GM12875 (cell line): ENCODE measurements around the gene MZF1.
A peak's percentile ranks its signal among the peaks of the same experiment; 100 is the strongest.
"Not testable (repeated sequence)": the region's sequence is repeated elsewhere in the genome, so short reads cannot be mapped to it uniquely, and the experiment has no call there.

Experiments used
- H3K4me3 ChIP-seq: one replicate; pipeline ENCODE4 v1.5.1; 2011; ENCODE audit warnings: low read depth, low read length, control low read depth
- TF ChIP-seq, protein P1 (sequence below): IDR thresholded peaks from 2 replicates; pipeline ENCODE4 v1.5.1; 2011; ENCODE audit warnings: low read depth, mild to moderate bottlenecking, control low read depth, inconsistent platforms, low read length, moderate library complexity, borderline replicate concordance; ENCODE audit not compliant: insufficient read depth

The MZF1 gene

DNA sequence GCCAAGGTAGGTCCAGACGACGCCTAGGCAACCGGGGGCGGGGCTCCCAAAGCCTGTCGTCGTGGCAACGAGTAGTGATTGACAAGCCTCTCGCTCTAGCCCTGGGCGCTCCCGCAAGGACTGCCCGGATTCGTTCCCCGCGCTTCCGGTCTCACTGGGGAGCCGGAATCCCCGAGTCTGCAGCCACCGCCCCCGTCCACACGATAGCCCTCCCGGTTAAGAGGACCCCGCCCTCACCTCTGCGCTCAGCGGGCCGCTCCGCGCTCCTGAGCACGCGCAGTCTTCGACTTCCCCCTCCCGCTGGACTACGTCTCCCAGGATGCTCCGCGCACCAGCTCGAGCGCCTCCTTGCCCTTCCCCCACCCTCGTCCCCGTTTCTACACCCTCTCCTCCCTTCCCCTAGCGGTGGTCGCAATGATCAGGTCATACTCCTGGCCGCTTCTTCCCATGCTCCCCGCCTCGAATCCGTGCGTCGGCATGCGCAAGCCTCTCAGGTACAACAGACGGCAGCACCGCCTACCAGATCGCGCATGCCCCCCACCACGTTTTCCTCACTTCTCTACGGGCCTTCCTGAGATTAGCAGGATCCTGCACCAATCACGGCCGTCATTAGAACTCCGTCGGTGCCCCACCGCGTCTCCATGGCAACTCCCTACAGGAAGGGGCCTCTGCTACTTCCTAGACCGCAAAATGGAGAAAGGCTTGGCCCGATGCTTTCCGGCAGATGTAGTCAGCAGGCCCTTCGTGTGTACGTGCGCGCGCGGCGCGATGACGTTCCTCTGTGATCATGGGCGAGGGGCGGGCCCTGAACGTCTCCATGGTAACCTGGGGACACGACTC, at the start of gene MZF1:
Gene MZF1, minus strand, starts transcription at position 518 of the 840 bp plus-strand sequence. CDS start 1,946 bp downstream, outside the sequence.
- TF ChIP-seq, protein P1, sequence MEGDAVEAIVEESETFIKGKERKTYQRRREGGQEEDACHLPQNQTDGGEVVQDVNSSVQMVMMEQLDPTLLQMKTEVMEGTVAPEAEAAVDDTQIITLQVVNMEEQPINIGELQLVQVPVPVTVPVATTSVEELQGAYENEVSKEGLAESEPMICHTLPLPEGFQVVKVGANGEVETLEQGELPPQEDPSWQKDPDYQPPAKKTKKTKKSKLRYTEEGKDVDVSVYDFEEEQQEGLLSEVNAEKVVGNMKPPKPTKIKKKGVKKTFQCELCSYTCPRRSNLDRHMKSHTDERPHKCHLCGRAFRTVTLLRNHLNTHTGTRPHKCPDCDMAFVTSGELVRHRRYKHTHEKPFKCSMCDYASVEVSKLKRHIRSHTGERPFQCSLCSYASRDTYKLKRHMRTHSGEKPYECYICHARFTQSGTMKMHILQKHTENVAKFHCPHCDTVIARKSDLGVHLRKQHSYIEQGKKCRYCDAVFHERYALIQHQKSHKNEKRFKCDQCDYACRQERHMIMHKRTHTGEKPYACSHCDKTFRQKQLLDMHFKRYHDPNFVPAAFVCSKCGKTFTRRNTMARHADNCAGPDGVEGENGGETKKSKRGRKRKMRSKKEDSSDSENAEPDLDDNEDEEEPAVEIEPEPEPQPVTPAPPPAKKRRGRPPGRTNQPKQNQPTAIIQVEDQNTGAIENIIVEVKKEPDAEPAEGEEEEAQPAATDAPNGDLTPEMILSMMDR = peak; percentile 24; the same call in 1 of the 2 replicates
- peak within 1 kb of the TSS; percentile 69 for H3K4me3 ChIP-seq

DNA sequence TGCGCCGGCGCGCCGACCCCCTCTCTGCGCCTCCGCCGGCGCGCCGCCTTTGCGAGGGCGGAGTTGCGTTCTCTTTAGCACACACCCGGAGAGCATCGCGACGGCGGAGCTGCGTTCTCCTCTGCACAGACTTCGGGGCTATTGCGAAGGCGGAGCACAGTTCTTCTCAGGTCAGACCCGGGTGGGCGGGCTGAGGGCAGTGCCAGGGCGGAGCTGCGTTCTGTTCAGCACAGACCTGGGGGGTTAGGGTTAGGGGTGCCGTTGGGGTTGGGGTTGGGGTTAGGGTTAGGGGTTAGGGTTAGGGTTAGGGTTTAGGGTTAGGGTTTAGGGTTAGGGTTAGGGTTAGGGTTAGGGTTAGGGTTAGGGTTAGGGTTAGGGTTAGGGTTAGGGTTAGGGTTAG, 34.1 kb upstream of the MZF1 start:
- H3K4me3 ChIP-seq = not testable (repeated sequence)

GRCh38 chr19:58606251-58606896, 33.2 kb upstream of the MZF1 start:
- not testable (repeated sequence) for H3K4me3 ChIP-seq

- no peak overlapping the region for H3K4me3 ChIP-seq
- TF ChIP-seq, protein P1 = no peak
These were observed 13.1 kb upstream of the MZF1 start for GRCh38 chr19:58586133-58586765.

DNA sequence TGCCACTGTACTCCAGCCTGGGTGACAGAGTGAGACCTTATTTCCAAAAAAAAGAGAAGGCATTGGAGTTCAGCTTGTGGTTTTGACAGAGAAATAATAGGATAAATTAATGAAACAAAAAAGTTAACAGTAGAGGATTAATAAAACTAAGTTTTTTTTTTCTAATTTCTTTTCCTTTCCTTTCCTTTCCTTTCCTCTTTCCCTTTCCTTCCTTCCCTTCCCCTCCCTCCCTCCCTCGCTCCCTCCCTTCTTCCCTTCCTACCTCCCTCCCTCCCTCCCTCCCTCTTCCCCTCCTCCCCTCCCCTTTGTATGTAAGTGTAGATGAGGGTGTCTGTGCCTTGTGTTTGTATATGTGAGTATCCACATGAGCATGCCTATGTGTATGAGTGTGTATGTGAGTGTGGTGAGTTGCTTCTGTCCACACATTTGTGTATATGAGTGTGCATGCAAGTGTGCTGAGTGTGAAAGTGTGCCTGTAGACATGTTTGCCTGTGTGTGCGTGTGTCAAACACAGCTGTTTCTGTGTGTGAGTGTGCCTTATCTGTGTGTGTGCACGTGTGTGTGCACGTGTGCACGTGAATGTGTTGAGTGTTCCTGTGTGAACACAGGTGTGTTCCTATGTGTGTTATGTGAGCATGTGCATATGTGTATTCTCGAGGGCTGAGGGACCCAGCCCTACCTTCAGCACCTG, 12.5 kb upstream of the MZF1 start:
- TF ChIP-seq, protein P1 = no peak
- H3K4me3 ChIP-seq = no peak overlapping the region

GRCh38 chr19:58584498-58585441, 11.6 kb upstream of the MZF1 start:
- TF ChIP-seq, protein P1 = no peak
- H3K4me3 ChIP-seq = no peak overlapping the region

GRCh38 chr19:58582985-58583384, 9.8 kb upstream of the MZF1 start:
- no peak overlapping the region for H3K4me3 ChIP-seq

More at GRCh38 chr19:58582985-58583384, 9.8 kb upstream of the MZF1 start:
- TF ChIP-seq, protein P1 = no peak
